NCI-H2196 treated with DMSO at 0.1 percent for 48 hours (cell line): Measurements from ENCODE around the gene TBC1D2B.
"Not testable (repeated sequence)": the region's sequence is repeated elsewhere in the genome, so short reads cannot be mapped to it uniquely, and the experiment has no call there.

Experiments
- DNase-seq: peaks from one replicate; lab custom pipeline; 2025; ENCODE audit not compliant: unreplicated experiment; lab: John Stamatoyannopoulos, UW

Gene TBC1D2B

GRCh38 chr15:77977903-77978758 is 99.4 kb downstream of the TBC1D2B start:
- not testable (repeated sequence) for DNase-seq

DNA sequence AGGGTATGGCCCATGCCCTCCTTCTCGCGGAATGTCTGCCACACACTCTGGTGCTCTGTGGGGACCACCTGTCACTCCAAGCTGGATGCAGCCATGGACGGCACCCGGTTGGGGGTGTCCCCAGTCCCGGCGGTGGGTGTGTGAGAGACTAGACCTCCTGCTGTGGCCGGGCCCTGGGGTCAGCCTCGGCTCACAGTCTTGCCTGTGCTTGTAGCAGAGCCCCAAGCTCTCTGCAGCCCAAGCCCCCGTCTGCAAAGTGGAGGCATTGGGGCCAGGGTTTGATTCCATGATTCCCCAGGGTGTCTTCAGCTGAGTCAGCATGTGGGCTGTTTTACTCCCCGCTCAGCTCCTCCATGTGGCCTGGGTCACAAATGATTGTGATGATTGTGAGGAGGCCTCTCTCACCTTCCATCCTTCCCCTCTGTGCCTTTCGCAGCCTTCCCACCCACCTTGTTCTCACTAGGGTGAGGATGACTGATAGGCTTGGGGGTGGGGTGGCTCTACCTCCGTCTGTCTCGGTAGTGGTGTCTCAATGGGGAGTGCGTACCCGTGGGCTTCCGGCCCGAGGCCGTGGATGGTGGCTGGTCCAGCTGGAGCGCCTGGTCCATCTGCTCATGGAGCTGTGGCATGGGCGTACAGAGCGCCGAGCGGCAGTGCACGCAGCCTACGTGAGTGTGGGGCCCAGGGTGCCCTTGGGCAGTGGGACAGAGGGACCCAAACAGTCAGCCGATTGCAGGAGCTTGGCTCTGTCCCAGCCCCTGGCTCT is 100.6 kb downstream of the TBC1D2B start:
- DNase-seq = not testable (repeated sequence)

DNA sequence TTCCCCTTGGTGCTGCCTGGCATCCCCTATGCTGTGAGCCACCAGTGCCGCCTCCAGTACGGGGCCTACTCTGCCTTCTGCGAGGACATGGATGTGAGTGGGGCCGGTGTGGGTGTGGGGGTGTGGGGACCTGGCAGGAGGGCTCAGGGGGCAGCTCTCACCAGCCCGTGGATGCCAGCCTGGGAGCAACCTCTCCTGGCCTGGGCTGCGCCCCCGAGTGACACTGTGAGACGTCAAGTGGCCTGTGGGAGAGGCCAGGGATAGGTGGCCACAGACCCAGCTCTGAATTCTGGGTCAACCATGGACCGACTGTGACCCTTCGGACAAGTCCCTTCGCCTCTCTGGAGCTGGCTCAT is 101.4 kb downstream of the TBC1D2B start:
- not testable (repeated sequence) for DNase-seq

- no peak for DNase-seq
Observed at GRCh38 chr15:77975332-77976094, 102.0 kb downstream of the TBC1D2B start.

DNA sequence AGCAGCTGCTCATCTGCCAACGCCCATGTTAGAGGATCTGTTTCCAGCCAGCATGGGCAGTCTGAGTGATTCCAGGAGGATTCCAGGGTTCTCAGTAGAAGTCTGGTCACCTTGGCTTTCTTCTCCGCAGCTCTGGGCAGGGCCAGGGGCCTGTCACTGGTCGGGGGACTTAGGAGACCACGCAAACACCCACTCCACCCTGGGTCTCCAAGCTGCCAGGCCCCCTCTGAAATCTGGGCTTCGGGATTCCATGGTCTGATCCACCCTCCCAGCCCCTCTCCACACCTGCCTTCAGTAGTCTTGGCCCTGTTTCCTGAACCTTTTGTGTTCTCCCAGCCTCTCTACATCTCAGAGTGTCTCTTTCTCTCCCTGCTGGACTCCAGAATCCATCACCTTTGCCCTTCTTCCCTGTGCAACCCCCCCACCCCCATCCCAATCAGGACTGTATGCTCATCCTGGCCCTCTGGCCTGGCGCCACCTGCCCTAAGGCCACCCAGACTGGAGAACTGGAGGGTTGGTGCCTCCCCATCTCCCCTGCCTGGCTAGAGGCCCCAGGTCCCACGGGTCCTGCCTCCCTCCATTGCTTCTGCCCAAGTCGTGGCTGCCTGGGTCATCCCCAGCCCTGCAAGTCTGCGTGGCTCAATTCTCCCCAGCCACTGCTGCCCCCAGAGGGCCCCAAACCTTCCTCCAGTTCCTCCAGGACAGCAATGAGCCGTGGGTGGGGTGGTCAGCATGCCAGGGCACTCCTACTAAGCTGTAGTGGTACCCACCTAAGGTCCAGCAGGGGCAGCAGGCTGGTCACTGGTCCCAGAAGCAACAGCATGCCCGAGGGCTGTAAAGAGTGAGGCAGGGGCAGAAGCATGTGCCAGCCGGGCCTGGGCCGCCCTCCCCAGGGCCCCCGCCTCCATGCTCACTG is 102.8 kb downstream of the TBC1D2B start:
- DNase-seq = no peak

DNA sequence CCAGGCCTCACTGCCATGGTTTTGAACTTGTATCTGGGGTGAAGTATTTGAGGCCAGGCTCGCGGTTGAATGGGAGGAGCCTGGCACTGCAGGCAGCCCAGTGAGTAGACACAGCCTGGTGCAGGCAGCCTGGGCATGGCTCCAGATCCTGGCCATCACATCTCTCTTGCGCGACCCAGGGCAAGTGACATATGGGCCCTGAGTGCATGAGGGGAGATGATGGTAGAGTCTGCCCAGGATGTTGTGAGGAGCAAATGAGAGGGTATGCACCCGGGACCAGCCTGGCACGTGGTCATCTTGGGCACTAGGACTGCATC is 103.5 kb downstream of the TBC1D2B start:
- DNase-seq = no peak

DNA sequence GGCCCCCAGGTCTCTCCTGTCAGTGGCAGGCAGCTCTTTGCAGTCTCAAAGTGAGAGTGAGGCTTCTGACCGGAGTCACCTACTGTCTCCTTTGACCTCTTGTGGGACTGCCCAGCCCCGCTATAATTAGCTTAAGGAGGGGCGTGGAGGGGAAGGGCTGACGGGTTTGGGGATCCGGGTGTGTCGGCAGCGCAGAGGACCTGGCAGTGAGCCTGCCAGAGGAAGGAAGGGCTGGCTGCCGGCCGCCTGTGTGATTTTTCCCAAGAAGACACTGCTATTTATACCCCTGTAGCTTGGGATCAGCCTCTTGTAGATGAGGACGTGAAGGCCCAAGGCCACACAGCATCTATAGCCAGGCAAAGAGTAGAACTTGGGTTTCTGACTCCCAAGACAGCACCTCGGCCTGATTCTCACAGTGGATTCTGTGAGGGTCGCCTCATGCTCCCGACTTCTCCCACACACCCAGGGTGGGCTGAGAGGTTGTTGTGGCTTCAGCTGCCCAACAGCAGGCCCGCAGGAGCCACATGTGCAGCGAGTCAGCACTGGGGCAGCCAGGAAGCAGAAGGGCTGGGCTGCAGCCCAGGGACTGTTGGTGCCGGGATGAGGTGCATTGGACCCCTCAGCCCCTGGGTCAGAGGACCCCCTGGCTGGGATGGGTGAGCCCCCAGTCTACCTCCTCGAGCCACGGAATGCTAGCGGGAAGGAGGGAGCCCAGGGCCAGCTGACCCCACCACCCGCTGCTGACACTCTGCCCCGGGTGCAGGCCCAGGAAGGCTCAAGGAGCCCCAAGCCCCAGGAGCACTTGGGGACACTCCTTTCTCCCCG is 104.0 kb downstream of the TBC1D2B start:
- DNase-seq = not testable (repeated sequence)

DNA sequence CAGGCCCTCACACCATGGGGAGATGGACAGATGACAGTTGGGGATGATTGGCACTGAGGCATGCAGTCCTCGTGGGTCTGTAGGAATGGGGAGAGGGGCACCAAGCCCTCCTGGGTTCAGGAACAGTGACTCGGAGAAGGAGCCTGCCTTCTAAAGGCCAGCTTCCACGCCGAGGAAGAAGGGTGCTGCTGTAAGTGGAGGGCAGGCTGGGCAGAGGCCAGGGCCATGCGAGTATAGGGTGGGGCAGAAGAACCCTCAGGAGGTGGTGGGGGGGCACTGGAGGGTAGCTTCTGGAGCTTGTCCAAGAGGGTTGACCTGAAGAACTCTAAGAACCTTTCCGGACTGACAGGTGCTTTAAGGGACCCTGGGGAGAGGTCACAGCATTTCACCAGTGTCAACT is 104.8 kb downstream of the TBC1D2B start:
- DNase-seq = not testable (repeated sequence)

DNA sequence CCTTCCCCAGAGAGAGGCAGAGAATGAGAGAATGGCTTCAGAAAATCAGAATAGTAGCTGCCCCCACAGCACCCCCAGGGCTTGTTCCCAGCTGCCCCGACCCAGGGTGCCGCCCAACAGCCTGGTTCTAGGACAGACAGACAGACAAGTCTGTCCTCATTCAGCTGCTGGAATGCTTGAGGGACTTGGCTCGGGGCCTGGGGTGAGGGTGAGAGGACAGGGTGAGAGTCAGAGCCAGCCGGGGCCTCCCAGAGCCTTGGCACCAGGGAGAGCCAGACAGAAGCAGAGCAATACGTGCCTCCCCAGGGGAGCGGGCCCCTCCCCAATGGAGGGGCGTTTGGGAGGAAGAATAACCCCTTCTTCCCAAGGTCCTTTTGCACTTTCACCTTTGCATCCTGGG is 105.6 kb downstream of the TBC1D2B start:
- not testable (repeated sequence) for DNase-seq

GRCh38 chr15:77970813-77971360 is 106.6 kb downstream of the TBC1D2B start:
- DNase-seq = not testable (repeated sequence)

GRCh38 chr15:77969055-77969454 is 108.5 kb downstream of the TBC1D2B start:
- DNase-seq = no peak

DNA sequence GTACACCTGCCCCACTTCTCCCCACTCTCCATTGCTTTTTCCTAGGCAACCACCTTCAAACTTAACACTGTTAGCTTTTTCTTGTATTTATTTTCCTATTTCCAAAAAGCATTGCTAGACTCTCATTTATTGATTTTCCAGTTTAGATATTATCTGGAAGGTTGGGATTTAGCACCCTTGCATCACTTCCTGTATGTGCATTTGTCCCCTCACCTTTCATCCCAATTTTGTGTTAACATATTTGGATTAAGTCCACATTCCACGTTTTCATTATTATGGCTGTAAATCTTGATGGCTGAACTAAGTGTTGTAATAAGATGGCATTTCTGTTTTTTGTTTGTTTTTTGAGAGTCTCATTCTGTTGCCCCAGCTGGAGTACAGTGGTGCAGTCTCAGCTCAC is 109.7 kb downstream of the TBC1D2B start:
- no peak for DNase-seq

DNA sequence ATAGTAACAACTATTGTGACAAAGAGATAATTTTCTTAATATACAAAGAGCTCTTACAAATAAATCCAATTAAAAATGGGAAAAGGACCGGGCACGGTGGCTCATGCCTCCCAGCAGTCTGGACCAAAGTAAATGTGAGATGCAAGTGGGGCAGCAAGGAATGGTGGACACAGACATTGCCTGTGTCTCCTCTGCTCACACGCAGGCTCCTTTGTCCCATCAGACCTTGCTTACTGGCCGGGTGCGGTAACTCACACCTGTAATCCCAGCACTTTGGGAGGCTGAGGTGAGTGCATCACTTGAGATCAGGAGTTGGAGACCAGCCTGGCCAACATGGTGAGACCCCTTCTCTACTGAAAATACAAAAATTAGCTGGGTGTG is 110.3 kb downstream of the TBC1D2B start:
- DNase-seq = not testable (repeated sequence)

GRCh38 chr15:77966540-77967234 is 110.8 kb downstream of the TBC1D2B start:
- DNase-seq = no peak

- DNase-seq = no peak
Observed at GRCh38 chr15:77964193-77964592, 113.3 kb downstream of the TBC1D2B start.

GRCh38 chr15:77959432-77959879 is 118.1 kb downstream of the TBC1D2B start:
- DNase-seq = no peak

GRCh38 chr15:77958716-77959431 is 118.6 kb downstream of the TBC1D2B start:
- DNase-seq = not testable (repeated sequence)

- not testable (repeated sequence) for DNase-seq
Observed at GRCh38 chr15:77958021-77958420, 119.5 kb downstream of the TBC1D2B start.
